Measurements from ENCODE around the gene USP31. TPM values are rescaled to one million over a fixed set of nuclear protein-coding genes. Genes with fewer than 3 reads are reported as not detected.

Gene USP31
- total and polyA plus RNA-seq, 2 of the 8 experiments (the other 6 are each of a cell fraction or from before 2014, with no cell fraction given), result 6.7 to 19.0 TPM

DNA sequence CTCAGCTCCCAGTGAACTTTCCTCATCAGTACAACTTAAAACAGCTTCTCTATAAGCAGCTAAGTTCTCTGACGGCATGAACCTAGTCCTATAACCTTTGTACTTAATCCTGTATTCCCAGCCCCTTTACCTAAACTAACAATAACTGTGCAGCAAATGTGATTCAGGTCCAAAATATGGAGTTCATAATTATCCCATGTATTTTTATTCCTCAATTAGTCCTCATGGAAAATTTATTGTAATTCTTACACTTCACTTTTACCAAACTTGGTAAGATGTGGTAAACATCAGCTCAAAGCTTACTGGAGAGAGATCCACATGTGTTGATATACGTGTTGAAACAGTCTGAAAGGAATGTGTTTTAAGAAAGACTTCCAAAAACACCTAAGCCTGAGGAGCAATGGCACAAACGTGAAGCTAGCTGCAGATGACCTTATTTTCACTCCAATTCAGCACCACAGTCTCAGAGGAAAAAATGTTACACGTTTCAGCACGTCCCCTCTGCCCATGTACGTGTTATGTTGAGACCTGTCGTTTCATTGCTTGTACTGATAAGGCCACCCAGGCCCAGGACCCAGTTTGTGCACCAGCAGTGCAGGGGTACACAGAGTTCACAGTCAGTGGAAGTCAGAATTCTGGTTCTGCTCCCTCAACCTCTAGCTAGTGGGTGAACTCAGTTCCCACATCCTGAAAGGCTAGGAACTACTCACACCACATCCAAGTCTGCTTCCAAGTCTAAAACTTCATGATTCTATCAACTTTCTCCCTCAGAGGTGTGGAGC is 7.1 kb downstream of the USP31 start (continued):
- TF ChIP-seq, protein P1, sequence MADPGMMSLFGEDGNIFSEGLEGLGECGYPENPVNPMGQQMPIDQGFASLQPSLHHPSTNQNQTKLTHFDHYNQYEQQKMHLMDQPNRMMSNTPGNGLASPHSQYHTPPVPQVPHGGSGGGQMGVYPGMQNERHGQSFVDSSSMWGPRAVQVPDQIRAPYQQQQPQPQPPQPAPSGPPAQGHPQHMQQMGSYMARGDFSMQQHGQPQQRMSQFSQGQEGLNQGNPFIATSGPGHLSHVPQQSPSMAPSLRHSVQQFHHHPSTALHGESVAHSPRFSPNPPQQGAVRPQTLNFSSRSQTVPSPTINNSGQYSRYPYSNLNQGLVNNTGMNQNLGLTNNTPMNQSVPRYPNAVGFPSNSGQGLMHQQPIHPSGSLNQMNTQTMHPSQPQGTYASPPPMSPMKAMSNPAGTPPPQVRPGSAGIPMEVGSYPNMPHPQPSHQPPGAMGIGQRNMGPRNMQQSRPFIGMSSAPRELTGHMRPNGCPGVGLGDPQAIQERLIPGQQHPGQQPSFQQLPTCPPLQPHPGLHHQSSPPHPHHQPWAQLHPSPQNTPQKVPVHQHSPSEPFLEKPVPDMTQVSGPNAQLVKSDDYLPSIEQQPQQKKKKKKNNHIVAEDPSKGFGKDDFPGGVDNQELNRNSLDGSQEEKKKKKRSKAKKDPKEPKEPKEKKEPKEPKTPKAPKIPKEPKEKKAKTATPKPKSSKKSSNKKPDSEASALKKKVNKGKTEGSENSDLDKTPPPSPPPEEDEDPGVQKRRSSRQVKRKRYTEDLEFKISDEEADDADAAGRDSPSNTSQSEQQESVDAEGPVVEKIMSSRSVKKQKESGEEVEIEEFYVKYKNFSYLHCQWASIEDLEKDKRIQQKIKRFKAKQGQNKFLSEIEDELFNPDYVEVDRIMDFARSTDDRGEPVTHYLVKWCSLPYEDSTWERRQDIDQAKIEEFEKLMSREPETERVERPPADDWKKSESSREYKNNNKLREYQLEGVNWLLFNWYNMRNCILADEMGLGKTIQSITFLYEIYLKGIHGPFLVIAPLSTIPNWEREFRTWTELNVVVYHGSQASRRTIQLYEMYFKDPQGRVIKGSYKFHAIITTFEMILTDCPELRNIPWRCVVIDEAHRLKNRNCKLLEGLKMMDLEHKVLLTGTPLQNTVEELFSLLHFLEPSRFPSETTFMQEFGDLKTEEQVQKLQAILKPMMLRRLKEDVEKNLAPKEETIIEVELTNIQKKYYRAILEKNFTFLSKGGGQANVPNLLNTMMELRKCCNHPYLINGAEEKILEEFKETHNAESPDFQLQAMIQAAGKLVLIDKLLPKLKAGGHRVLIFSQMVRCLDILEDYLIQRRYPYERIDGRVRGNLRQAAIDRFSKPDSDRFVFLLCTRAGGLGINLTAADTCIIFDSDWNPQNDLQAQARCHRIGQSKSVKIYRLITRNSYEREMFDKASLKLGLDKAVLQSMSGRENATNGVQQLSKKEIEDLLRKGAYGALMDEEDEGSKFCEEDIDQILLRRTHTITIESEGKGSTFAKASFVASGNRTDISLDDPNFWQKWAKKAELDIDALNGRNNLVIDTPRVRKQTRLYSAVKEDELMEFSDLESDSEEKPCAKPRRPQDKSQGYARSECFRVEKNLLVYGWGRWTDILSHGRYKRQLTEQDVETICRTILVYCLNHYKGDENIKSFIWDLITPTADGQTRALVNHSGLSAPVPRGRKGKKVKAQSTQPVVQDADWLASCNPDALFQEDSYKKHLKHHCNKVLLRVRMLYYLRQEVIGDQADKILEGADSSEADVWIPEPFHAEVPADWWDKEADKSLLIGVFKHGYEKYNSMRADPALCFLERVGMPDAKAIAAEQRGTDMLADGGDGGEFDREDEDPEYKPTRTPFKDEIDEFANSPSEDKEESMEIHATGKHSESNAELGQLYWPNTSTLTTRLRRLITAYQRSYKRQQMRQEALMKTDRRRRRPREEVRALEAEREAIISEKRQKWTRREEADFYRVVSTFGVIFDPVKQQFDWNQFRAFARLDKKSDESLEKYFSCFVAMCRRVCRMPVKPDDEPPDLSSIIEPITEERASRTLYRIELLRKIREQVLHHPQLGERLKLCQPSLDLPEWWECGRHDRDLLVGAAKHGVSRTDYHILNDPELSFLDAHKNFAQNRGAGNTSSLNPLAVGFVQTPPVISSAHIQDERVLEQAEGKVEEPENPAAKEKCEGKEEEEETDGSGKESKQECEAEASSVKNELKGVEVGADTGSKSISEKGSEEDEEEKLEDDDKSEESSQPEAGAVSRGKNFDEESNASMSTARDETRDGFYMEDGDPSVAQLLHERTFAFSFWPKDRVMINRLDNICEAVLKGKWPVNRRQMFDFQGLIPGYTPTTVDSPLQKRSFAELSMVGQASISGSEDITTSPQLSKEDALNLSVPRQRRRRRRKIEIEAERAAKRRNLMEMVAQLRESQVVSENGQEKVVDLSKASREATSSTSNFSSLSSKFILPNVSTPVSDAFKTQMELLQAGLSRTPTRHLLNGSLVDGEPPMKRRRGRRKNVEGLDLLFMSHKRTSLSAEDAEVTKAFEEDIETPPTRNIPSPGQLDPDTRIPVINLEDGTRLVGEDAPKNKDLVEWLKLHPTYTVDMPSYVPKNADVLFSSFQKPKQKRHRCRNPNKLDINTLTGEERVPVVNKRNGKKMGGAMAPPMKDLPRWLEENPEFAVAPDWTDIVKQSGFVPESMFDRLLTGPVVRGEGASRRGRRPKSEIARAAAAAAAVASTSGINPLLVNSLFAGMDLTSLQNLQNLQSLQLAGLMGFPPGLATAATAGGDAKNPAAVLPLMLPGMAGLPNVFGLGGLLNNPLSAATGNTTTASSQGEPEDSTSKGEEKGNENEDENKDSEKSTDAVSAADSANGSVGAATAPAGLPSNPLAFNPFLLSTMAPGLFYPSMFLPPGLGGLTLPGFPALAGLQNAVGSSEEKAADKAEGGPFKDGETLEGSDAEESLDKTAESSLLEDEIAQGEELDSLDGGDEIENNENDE (IDR thresholded peaks at IDR 0.05; ENCODE audit: insufficient replicate concordance, low read length), result no peak
